Dedifferentiated amniotic fluid mesenchymal stem cell (primary cell): ENCODE results near the gene PSMF1.
"Not testable (repeated sequence)": the region's sequence is repeated elsewhere in the genome, so short reads cannot be mapped to it uniquely, and the experiment has no call there.

Experiments used
- DNase-seq: peaks from one replicate; pipeline ENCODE4 v3.0.0-alpha.2; 2016; ENCODE audit errors: extremely low spot score

Gene PSMF1

GRCh38 chr20:1122388-1123315 is 4.2 kb downstream of the PSMF1 start:
- no peak for DNase-seq

- DNase-seq = no peak
Observed at GRCh38 chr20:1123666-1124065, 5.3 kb downstream of the PSMF1 start.

- DNase-seq = no peak
Observed at GRCh38 chr20:1124421-1124820, 6.0 kb downstream of the PSMF1 start.

DNA sequence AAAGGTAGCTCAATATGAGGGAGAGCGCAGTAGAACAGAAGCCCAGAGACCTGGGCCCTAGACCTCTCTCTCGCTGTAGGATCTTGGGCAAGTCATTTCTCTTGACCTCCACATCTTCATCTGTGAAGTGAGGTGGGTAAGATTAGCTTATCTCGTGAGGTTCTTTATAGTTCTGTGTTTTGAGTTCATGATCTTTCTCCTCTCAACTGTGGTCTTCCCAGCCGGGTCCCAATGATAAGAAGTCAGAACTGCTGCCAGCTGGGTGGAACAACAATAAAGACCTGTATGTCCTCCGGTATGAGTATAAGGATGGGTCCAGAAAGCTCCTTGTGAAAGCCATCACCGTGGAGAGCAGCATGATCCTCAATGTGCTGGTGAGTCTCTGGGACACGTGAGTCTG is 6.9 kb downstream of the PSMF1 start:
- no peak for DNase-seq

DNA sequence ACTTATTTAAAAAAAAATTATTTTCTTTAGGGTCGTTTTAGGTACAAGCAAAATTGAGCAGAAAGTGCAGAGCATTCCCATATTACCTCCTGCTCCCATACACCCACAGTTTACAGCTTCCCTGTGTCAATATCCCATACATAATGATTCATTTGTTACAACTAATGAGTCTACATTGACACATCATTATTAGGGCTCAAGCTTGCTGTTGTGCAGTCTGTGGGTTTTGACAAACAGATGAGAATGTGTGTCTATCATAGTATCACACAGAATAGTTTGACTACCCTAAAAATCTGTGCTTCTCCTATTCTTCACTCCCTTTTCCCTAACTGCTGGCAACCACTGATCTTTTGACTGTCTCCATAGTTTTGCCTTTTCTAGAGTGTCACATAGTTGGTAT is 9.4 kb downstream of the PSMF1 start:
- no peak for DNase-seq

GRCh38 chr20:1130058-1130694 is 11.8 kb downstream of the PSMF1 start:
- no peak for DNase-seq

DNA sequence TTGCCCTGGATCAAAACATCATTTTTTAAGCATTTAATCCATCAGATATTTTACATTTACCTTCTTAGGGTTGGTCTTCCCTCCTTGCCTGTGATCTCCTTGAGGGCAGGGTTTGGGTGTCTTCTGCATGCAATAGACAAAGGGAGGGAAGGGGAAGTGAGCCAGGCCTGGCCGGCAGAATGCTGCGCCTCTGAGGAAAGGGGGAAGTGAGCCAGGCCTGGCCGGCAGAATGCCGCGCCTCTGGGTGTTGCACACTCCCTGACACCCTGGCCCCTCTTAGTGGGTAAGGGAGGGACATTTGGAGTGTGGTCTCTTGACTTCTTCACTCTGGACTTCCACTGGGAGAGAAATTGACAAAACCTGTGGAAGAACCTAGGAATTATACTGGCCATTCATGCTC is 12.4 kb downstream of the PSMF1 start:
- DNase-seq = no peak

DNA sequence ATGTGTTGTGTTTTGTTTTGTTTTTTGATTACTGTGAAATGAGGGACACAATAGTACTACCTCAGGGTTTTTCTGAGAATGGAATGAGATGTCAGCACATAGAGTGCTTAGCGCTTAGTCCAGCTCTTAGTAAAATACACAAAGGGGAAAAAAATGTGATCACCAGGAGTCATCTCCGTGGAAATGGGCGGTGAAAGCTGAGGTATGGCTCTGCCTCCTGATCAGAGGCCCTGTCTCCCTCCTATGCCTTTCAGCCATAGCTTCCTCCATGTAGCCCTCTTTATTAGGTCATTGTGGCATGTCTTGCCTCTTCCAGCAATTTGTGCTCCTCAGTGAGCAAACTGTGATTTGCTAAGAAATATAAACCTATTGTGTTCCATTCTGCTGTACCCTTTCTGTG is 13.0 kb downstream of the PSMF1 start:
- no peak for DNase-seq

- no peak for DNase-seq
Observed at GRCh38 chr20:1134355-1134754, 16.0 kb downstream of the PSMF1 start.

GRCh38 chr20:1134836-1135235 is 16.4 kb downstream of the PSMF1 start:
- no peak for DNase-seq

DNA sequence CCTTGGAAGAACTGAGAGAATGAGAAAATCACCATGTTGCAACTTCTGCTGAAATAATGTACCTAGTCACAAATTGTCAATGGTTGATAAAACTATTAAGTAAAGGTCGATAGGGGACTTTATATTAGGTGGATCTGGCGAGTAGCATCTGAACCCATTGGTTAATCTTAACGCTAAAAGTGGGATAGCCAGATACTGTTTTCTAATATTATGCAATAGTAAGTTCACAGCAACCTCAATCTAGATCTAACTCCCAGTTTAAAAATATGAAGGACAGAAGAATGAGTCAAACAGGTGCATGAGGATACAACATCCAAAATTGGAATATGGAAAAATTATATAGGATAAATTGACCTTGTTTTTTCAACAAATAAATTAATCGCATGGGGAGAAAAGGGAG is 18.8 kb downstream of the PSMF1 start:
- DNase-seq = no peak

DNA sequence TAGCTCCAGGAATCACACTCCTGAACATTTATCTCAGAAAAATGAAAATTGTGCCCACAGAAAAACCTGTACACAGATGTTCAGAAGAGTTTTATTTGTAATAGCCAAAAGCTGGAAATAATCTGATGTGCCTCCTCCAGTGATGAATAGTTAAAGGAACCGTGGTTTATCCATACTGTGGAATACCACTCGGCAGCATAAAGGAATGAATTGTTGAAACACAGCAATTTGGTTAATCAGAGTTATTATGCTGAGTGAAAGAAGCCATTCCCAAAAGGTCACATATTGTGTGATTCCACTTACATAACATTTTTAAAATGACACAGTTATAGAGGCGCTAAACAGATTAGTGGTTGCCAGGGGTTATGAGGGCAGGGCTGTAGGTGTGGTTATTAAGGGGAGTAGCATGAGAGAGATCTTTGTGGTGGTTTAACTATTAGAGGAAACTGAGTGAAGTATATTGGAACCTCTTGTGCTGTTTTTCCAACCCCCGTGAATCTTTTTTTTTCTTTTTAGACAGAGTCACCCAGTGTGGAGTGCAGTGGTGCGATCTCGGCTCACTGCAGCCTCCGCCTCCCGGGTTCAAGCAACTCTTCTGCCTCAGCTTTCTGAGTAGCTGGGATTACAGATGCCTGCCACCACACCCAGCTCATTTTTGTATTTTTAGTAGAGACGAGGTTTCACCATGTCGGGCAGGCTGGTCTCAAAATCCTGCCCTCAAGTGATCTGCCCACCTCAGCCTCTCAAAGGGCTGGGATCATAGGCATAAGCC is 26.2 kb downstream of the PSMF1 start:
- no peak for DNase-seq

- DNase-seq = no peak
Observed at GRCh38 chr20:1146957-1147356, 28.6 kb downstream of the PSMF1 start.

DNA sequence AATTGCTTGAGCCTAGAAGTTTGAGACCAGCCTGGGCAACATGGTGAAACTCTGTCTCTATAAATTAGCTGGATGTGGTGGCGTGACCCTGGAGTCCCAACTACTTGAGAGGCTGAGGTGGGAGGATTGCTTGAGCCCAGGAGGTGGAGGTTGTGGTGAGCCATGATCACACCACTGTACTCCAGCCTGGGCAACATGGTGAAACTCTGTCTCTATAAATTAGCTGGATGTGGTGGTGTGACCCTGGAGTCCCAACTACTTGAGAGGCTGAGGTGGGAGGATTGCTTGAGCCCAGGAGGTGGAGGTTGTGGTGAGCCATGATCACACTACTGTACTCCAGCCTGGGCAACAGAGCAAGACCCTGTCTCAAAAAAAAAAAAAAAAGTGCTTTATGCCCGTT is 31.4 kb downstream of the PSMF1 start:
- not testable (repeated sequence) for DNase-seq

DNA sequence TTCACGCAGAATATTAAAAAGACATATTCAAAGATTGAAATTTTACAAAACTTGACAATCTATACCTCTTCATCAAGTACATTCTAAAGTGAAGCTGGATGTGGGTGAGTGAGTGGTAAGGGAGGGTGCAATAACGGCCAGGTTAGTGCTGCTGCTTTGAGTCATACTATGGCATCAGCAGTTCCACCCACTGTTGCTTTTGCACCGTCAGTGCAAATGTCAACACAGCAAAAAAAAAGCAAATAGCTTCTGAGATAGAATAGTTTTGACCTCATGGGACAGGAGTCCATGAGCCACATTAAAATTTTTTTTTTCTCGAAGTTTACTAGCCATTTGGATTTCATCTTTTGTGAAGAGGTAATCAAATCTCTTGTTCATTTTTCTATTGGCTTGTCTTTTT is 31.8 kb downstream of the PSMF1 start:
- no peak for DNase-seq

- DNase-seq = no peak
Observed at GRCh38 chr20:1150968-1151367, 32.6 kb downstream of the PSMF1 start.

- DNase-seq = no peak
Observed at GRCh38 chr20:1154226-1154625, 35.8 kb downstream of the PSMF1 start.

- DNase-seq = no peak
Observed at GRCh38 chr20:1154691-1155090, 36.3 kb downstream of the PSMF1 start.

- DNase-seq = no peak
Observed at GRCh38 chr20:1155342-1155741, 36.9 kb downstream of the PSMF1 start.

DNA sequence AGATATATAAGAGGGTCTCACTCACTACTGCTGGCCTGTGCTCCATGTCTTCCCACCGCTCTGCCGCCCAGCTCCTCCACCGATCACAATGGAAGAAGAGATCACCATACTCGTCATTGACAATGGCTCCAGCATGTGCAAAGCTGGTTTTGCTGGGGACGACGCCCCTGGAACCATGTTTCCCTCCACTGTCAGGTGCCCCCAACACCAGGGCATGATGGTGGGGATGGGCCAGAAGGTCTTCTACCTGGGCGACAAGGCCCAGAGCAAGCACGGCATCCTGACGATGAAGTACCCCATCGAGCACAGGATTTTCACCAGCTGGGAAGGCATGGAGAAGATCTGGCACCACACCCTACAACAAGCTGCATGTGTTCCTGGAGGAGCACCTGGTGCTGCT is 42.1 kb downstream of the PSMF1 start:
- no peak for DNase-seq

DNA sequence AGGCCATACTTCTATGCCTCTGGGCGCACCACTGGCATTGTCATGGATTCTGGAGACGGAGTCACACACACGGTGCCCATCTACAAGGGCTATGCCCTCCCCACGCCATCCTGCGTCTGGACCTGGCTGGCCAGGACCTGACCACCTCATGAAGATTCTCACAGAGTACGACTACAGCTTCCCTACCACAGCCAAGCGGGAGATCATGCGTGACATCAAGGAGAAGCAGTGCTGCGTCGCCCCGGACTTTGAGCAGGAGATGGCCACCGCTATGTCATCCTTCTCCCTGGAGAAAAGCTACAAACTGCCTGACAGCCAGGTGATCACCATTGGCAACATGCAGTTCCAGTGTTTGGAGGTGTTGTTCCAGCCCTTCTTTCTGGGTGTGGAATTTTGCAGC is 42.6 kb downstream of the PSMF1 start:
- DNase-seq = no peak

- DNase-seq = no peak
Observed at GRCh38 chr20:1163105-1163504, 44.7 kb downstream of the PSMF1 start.

DNA sequence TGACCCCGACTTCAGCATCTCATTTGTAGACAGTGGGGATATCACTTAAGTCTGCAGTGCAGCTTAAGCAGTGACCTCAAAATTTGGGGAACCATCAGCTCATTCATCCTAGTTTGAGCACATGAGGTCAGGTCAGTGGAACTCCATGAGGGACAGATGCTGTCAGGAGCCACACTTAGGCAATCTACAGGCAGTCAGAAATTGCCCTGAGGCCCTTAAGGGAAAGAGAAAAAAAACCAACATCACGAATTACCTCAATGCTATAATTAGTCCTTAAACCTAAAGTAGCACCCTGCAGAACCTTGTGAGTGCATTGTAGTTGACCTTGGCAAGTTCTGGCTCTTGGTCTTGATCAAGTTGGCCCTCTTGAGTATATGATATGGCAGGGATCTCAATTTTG is 45.3 kb downstream of the PSMF1 start:
- DNase-seq = no peak
